Hepatocyte (in vitro differentiated cells): ENCODE measurements around the gene ATAD2B. TPM values are rescaled to one million over a fixed set of nuclear protein-coding genes. Genes with fewer than 3 reads are reported as not detected.

Experiments used
- DNase-seq: peaks from one replicate; pipeline ENCODE4 v3.0.0-alpha.2; 2016; ENCODE audit warnings: low spot score
- H2AFZ ChIP-seq: fragments of 200-600 bp; sonication (generic); 2 replicates; pipeline ENCODE4 v1.6.0; 2016; ENCODE audit warnings: antibody characterized with exemption, mild to moderate bottlenecking
- H3K27ac ChIP-seq: fragments of 200-600 bp; sonication (generic); 2 replicates; pipeline ENCODE4 v1.5.1; 2016; ENCODE audit warnings: mild to moderate bottlenecking
- H3K27me3 ChIP-seq: fragments of 200-600 bp; sonication (generic); 2 replicates; pipeline ENCODE4 v1.6.1; 2016
- H3K36me3 ChIP-seq: fragments of 200-600 bp; sonication (generic); replicated peaks from 2 replicates; pipeline ENCODE4 v1.5.1; 2016; ENCODE audit warnings: low read depth; ENCODE audit not compliant: insufficient read depth
- H3K4me1 ChIP-seq: fragments of 200-600 bp; sonication (generic); 2 replicates; pipeline ENCODE4 v1.5.1; 2016; ENCODE audit warnings: mild to moderate bottlenecking, moderate library complexity; ENCODE audit not compliant: insufficient read depth
- H3K4me2 ChIP-seq: fragments of 200-600 bp; sonication (generic); 2 replicates; pipeline ENCODE4 v1.6.0; 2016
- H3K4me3 ChIP-seq: fragments of 200-600 bp; sonication (generic); 2 replicates; pipeline ENCODE4 v1.5.1; 2016; ENCODE audit warnings: mild to moderate bottlenecking
- H3K79me2 ChIP-seq: fragments of 200-600 bp; sonication (generic); 2 replicates; pipeline ENCODE4 v1.6.0; 2017; ENCODE audit warnings: mild to moderate bottlenecking
- H3K9me2 ChIP-seq: fragments of 200-600 bp; sonication (generic); replicated peaks from 2 replicates; pipeline ENCODE4 v1.6.0; 2017; ENCODE audit warnings: mild to moderate bottlenecking; ENCODE audit not compliant: insufficient read depth
- H3K9me3 ChIP-seq: fragments of 200-600 bp; sonication (generic); 2 replicates; pipeline ENCODE4 v1.5.1; 2016; ENCODE audit warnings: low read depth, mild to moderate bottlenecking
- H4K20me1 ChIP-seq: fragments of 200-600 bp; sonication (generic); 2 replicates; pipeline ENCODE4 v1.6.0; 2016; ENCODE audit warnings: mild to moderate bottlenecking; ENCODE audit not compliant: insufficient read depth, poor library complexity, severe bottlenecking
- EZH2 ChIP-seq: fragments of 200-600 bp; sonication (generic); IDR thresholded peaks from 2 replicates; pipeline ENCODE4 v1.6.1; 2016; ENCODE audit warnings: antibody characterized with exemption, mild to moderate bottlenecking, borderline replicate concordance
- EZH2phosphoT487 ChIP-seq: fragments of 200-600 bp; sonication (generic); IDR thresholded peaks from one replicate; pipeline ENCODE4 v1.6.1; 2018; ENCODE audit warnings: antibody characterized with exemption, mild to moderate bottlenecking, low read depth, moderate library complexity; ENCODE audit not compliant: unreplicated experiment, severe bottlenecking
- whole genome bisulfite sequencing: methylation state at CpG from one replicate; pipeline ENCODE4 v1.1.6; 2016; ENCODE audit warnings: low lambda C conversion rate; ENCODE audit errors: missing lambda C conversion rate; 5-methylcytosine and 5-hydroxymethylcytosine counted together
- polyA plus RNA-seq: library from polyadenylated mRNA; unstranded; fragments of >200 nt; fragmentation: Nextera tagmentation; extraction: Ambion mirVana; gene quantifications from 2 replicates; pipeline ENCODE4 v1.2.1, GENCODE V29; 2016
- total RNA-seq: library from RNA; depleted of rRNA; stranded (reverse); fragments of >200 nt; gene quantifications from 2 replicates; pipeline ENCODE4 v1.2.3, GENCODE V29; 2014
- TF ChIP-seq, protein P1 (sequence below): fragments of 200-600 bp; sonication (generic); IDR thresholded peaks from 2 replicates; pipeline ENCODE4 v1.5.1; 2016; ENCODE audit warnings: antibody characterized with exemption, mild to moderate bottlenecking; ENCODE audit not compliant: poor library complexity

Gene ATAD2B
- total and polyA plus RNA-seq, 2 experiments from 2014 or later, result 6.1 to 17.1 TPM

DNA sequence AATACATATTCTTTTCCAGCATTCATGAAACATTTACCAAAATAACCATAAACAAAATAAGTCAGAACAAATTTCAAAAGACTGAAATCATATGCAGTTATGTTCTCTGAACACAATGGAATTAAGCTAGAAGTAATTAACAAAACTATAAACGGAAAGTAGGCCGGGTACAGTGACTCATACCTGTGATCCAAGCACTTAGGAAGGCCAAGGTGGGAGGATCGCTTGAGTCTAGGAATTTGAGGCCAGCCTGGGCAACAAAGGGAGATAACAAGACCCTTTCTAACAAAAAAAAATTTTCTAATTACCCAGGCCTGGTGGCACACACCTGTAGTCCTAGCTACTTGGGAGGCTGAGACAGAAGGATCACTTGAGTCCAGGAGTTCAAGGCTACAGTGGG lies 14.9 kb downstream of the ATAD2B start:
- TF ChIP-seq EZH2 (no peak), EZH2phosphoT487 (no peak)
- TF ChIP-seq, protein P1, sequence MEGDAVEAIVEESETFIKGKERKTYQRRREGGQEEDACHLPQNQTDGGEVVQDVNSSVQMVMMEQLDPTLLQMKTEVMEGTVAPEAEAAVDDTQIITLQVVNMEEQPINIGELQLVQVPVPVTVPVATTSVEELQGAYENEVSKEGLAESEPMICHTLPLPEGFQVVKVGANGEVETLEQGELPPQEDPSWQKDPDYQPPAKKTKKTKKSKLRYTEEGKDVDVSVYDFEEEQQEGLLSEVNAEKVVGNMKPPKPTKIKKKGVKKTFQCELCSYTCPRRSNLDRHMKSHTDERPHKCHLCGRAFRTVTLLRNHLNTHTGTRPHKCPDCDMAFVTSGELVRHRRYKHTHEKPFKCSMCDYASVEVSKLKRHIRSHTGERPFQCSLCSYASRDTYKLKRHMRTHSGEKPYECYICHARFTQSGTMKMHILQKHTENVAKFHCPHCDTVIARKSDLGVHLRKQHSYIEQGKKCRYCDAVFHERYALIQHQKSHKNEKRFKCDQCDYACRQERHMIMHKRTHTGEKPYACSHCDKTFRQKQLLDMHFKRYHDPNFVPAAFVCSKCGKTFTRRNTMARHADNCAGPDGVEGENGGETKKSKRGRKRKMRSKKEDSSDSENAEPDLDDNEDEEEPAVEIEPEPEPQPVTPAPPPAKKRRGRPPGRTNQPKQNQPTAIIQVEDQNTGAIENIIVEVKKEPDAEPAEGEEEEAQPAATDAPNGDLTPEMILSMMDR, result no peak
- H3K9me3 ChIP-seq, result no peaks in the 10 kb centered on the region
- no peaks in the 10 kb centered on the region for H3K27me3 ChIP-seq
- H3K27ac ChIP-seq, result no peak overlapping the region
- H2AFZ ChIP-seq, result no peak overlapping the region
- peaks cover 13% of the 10 kb centered on the region for H4K20me1 ChIP-seq
- no peak overlapping the region for H3K4me2 ChIP-seq
- no peaks in the 10 kb centered on the region for H3K9me2 ChIP-seq
- peaks cover 84% of the 10 kb centered on the region for H3K79me2 ChIP-seq
- no peak for DNase-seq
- H3K4me3 ChIP-seq, result no peak overlapping the region
- WGBS, result 83% methylated on average over 3 of the region's 3 CpGs
- H3K4me1 ChIP-seq, result no peaks in the 10 kb centered on the region
- no peaks in the 10 kb centered on the region for H3K36me3 ChIP-seq

GRCh38 chr2:23905155-23905554 lies 21.8 kb downstream of the ATAD2B start:
- H3K36me3 ChIP-seq, result no peaks in the 10 kb centered on the region
- H3K9me3 ChIP-seq, result no peaks in the 10 kb centered on the region
- TF ChIP-seq EZH2 (no peak), EZH2phosphoT487 (no peak)
- TF ChIP-seq, protein P1, result no peak
- no peak for DNase-seq
- no peak overlapping the region for H3K27ac ChIP-seq
- no peak overlapping the region for H2AFZ ChIP-seq
- peaks cover 14% of the 10 kb centered on the region for H4K20me1 ChIP-seq
- no peak overlapping the region for H3K4me3 ChIP-seq
- WGBS, result 75% methylated on average over 2 of the region's 2 CpGs
- no peaks in the 10 kb centered on the region for H3K9me2 ChIP-seq
- H3K4me1 ChIP-seq, result no peaks in the 10 kb centered on the region
- peaks cover 76% of the 10 kb centered on the region for H3K79me2 ChIP-seq
- no peaks in the 10 kb centered on the region for H3K27me3 ChIP-seq
- H3K4me2 ChIP-seq, result no peak overlapping the region

DNA sequence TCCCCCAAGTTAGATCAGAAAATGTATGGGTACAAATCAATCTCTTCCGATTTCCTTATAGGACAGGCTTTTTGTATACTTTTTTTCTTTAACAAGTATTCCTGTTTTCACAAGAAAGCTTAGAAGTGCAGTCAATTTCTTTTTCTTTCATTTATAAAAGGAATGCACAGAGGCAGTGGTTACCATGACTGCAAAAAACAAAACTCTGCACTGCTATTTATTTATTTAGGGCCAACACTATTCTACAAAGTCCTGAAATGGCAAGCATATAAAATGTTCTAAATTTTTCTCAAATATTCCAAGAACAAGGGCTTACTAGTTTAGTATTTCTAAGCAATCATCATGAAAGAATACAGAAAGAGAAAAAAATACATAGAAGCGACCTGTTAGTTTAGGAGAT lies 22.2 kb downstream of the ATAD2B start:
- H3K9me3 ChIP-seq, result no peaks in the 10 kb centered on the region
- peaks cover 77% of the 10 kb centered on the region for H3K79me2 ChIP-seq
- TF ChIP-seq, protein P1, result no peak
- TF ChIP-seq EZH2phosphoT487, result no peak
- H3K27ac ChIP-seq, result no peak overlapping the region
- H3K36me3 ChIP-seq, result no peaks in the 10 kb centered on the region
- no peak overlapping the region for H2AFZ ChIP-seq
- no peaks in the 10 kb centered on the region for H3K27me3 ChIP-seq
- H3K4me2 ChIP-seq, result no peak overlapping the region
- H3K4me1 ChIP-seq, result no peaks in the 10 kb centered on the region
- H3K9me2 ChIP-seq, result no peaks in the 10 kb centered on the region
- DNase-seq, result no peak
- WGBS, result 99% methylated on average over 2 of the region's 2 CpGs
- peaks cover 14% of the 10 kb centered on the region for H4K20me1 ChIP-seq
- H3K4me3 ChIP-seq, result no peak overlapping the region

DNA sequence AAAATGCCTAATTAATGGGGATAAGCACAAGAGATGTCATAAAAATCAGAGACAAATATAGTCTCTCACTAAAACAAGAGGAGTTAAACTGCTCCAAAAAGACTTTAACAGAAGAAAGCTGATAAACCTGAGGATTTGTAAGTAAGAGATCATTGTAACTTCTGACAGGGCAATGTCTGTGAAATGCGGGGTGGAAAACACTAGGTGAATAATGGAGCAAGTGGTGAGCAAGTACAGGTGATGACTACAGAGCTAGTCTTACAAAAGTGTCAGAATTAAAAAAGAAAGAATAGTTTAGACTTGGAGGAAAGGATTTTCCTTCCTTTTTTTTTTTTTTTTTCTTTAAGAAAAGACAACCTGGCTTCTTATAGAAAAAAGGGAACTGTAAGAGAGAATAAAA lies 22.7 kb downstream of the ATAD2B start:
- Histone ChIP-seq H3K9me3 (no peaks in the 10 kb centered on the region), H3K79me2 (peaks cover 77% of the 10 kb centered on the region), H3K36me3 (no peaks in the 10 kb centered on the region), H3K9me2 (no peaks in the 10 kb centered on the region), H3K27me3 (no peaks in the 10 kb centered on the region), H3K4me3 (no peak overlapping the region), H4K20me1 (peaks cover 14% of the 10 kb centered on the region), H2AFZ (no peak overlapping the region), H3K27ac (no peak overlapping the region), H3K4me2 (no peak overlapping the region), H3K4me1 (no peaks in the 10 kb centered on the region)
- WGBS, result 69% methylated on average over 1 of the region's 1 CpG
- DNase-seq, result no peak
- TF ChIP-seq EZH2 (no peak), EZH2phosphoT487 (no peak)
- TF ChIP-seq, protein P1, result no peak
